Thyroid gland (tissue), 4 donors: Measurements from ENCODE around the gene SNRNP40. TPM values are rescaled to one million over a fixed set of nuclear protein-coding genes. Genes with fewer than 3 reads are reported as not detected.

Experiments
- DNase-seq, 2 donors: peaks; one replicate each; pipeline ENCODE4 v3.0.0-alpha.2; 2019
- H3K27ac ChIP-seq, 3 donors: fragments of 200-600 bp; sonication (generic); 1 replicate in 2 of 3; 2 replicates in 1 of 3; pipeline ENCODE4 v1.5.1; 2016 to 2019; ENCODE audit warnings: mild to moderate bottlenecking in 1 of 3, moderate library complexity in 1 of 3
- H3K27me3 ChIP-seq: fragments of 200-600 bp; sonication (generic); one replicate; pipeline ENCODE4 v1.5.1; 2019
- H3K36me3 ChIP-seq, 2 donors: fragments of 200-600 bp; sonication (generic); one replicate each; pipeline ENCODE4 v1.5.1; 2016 to 2019
- H3K4me1 ChIP-seq, 2 donors: fragments of 200-600 bp; sonication (generic); one replicate each; pipeline ENCODE4 v1.5.1; 2017 to 2019
- H3K4me3 ChIP-seq, 3 donors: fragments of 200-600 bp; sonication (generic); replicated peaks in 1 of 3; 1 replicate in 2 of 3; 2 replicates in 1 of 3; pipeline ENCODE4 v1.5.1; 2016; ENCODE audit warnings: mild to moderate bottlenecking in 1 of 3
- H3K9me3 ChIP-seq: fragments of 200-600 bp; sonication (generic); one replicate; pipeline ENCODE4 v1.5.1; 2017
- POLR2A ChIP-seq, 2 donors: fragments of 450-650 bp; IDR thresholded peaks; one replicate each; pipeline ENCODE4 v1.6.1; 2017; ENCODE audit warnings: antibody characterized with exemption in 2 of 2, mild to moderate bottlenecking in 2 of 2, moderate library complexity in 1 of 2
- WGBS, 2 donors: methylation state at CpG; one replicate each; pipeline ENCODE4 v1.1.5; 2017; 5-methylcytosine and 5-hydroxymethylcytosine counted together
- intact Hi-C: fragments of 100-400 bp; cut with DNase I; formaldehyde crosslinking; loops from one replicate; pipeline ENCODE4 v1.15.1; 2023
- total RNA-seq, 4 donors: library from RNA; depleted of rRNA; stranded (reverse); fragments of >200 nt; gene quantifications; one replicate each; pipeline ENCODE4 v1.2.3, GENCODE V29; 2016
- TF ChIP-seq, protein P1 (sequence below), 6 experiments: fragments of 200-600 bp in 3 of 6; fragments of 450-650 bp in 3 of 6; sonication (generic) in 3 of 6; IDR thresholded peaks; one replicate each; pipeline ENCODE4 v1.5.1; 2016 to 2019; ENCODE audit warnings: antibody characterized with exemption in 6 of 6, mild to moderate bottlenecking in 2 of 6, inconsistent platforms in 1 of 6, moderate library complexity in 1 of 6

The SNRNP40 gene
- total RNA-seq, 4 donors from 2014 or later = 39.2 to 63.3 (median 58.7) TPM

DNA sequence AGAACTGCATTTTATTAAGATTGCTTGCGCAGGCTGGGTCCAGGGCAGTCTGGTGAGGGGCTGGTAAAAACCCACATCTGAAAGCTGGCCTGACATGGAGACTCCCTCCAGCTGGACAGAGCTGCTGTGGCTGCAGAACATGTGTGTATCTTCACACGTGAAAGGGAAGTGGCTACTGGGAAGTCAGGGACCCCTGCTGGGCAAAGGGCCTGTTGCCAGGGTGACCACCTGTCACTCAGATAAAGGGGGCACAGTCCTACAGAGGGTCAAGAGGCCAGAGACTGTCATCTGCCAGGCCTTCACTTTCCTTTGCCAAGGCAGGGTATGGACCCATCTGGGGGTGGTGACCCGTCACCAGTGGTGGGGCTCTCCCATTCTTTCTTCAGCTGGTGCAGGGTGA, 74.4 kb downstream of the SNRNP40 start:
- H3K27me3 ChIP-seq = no peaks in the 10 kb centered on the region
- intact Hi-C loops = no loop called here
- 82 to 88% methylated on average over 3 of the region's 3 CpGs for WGBS, 2 donors
- H3K4me1 ChIP-seq = no peaks in the 10 kb centered on the region
- no peak overlapping the region for H3K4me3 ChIP-seq
- no peaks in the 10 kb centered on the region for H3K36me3 ChIP-seq
- TF ChIP-seq, protein P1, sequence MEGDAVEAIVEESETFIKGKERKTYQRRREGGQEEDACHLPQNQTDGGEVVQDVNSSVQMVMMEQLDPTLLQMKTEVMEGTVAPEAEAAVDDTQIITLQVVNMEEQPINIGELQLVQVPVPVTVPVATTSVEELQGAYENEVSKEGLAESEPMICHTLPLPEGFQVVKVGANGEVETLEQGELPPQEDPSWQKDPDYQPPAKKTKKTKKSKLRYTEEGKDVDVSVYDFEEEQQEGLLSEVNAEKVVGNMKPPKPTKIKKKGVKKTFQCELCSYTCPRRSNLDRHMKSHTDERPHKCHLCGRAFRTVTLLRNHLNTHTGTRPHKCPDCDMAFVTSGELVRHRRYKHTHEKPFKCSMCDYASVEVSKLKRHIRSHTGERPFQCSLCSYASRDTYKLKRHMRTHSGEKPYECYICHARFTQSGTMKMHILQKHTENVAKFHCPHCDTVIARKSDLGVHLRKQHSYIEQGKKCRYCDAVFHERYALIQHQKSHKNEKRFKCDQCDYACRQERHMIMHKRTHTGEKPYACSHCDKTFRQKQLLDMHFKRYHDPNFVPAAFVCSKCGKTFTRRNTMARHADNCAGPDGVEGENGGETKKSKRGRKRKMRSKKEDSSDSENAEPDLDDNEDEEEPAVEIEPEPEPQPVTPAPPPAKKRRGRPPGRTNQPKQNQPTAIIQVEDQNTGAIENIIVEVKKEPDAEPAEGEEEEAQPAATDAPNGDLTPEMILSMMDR (IDR thresholded peaks at IDR 0.05) = no peak
- no peak for TF ChIP-seq POLR2A (IDR thresholded peaks at IDR 0.05)
- no peak for DNase-seq
- no peak overlapping the region for H3K27ac ChIP-seq
- H3K9me3 ChIP-seq = no peaks in the 10 kb centered on the region

DNA sequence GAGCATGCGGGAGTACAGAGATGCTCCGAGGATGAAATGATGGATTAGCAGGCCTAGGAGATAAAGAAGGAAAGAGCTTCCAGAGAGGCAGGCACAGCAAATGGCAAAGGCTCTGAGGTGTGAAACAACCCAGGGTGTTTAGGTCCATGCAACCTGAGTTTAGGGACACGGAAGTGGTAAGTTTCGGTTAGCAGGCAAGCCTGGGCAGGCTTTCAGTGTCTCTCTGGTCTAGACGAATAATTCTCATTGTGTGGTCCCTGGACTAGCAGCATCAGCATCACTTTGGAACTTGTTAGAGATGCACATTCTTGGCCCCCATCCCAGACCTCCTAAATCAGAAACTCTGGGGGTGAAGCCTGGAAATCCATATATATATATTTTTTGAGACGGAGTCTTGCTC, 75.5 kb downstream of the SNRNP40 start:
- no peak for TF ChIP-seq POLR2A (IDR thresholded peaks at IDR 0.05)
- TF ChIP-seq, protein P1 (IDR thresholded peaks at IDR 0.05) = no peak
- Histone ChIP-seq H3K4me3 (no peak overlapping the region), H3K9me3 (no peaks in the 10 kb centered on the region), H3K4me1 (peaks cover 3% of the 10 kb centered on the region in 2 donors), H3K27me3 (no peaks in the 10 kb centered on the region), H3K36me3 (no peaks in the 10 kb centered on the region), H3K27ac (no peak overlapping the region)
- DNase-seq = no peak
- 88 to 92% methylated on average over 6 of the region's 6 CpGs for WGBS, 2 donors
- intact Hi-C loops = no loop called here

DNA sequence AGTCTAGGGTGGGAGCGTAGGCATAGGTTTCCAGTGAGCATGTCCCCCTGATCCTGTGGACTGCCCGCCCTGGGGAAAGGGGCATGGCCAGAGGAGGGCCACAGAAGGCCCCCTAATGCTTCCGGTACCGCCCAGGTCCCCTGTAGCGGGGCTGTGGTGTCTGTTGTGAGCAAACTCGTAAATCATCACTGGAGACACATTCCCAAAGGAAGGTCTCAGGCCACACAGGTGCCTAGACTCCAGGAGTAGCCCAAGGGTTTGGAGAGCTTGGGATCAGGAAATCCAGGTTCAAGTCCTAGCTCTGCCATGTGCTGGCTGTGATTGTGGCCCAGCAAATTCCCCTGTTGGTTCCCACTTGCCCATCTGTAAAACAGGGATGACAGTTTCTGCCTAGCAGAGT, 77.1 kb downstream of the SNRNP40 start:
- peaks cover 4 to 7% of the 10 kb centered on the region in 2 donors for H3K4me1 ChIP-seq
- no peaks in the 10 kb centered on the region for H3K27me3 ChIP-seq
- H3K27ac ChIP-seq = no peak overlapping the region
- no peak for DNase-seq
- no peak overlapping the region for H3K4me3 ChIP-seq
- intact Hi-C loops = no loop called here
- H3K9me3 ChIP-seq = no peaks in the 10 kb centered on the region
- H3K36me3 ChIP-seq = no peaks in the 10 kb centered on the region
- TF ChIP-seq, protein P1 (IDR thresholded peaks at IDR 0.05) = no peak
- no peak for TF ChIP-seq POLR2A (IDR thresholded peaks at IDR 0.05)
- 85 to 100% methylated on average over 4 to 6 of the region's 6 CpGs for WGBS, 2 donors

DNA sequence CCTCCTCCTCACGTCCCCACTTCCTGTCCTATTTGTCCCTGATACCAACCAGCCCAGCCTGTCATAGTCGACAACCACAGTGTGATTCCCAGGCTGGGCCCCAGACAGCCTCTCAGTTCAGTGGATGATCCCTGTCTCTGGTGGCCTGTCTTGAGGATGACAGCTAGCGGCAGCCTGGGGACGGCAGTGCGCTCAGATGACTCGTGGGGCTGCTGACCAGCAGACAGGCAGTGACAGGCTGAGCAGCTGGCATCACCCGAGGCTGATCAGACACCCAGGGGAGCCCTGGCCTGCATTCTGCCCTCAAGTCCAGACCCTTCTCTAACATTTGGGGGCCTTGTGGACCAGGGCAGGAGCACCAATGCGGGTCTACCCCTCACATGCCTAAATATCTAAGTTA, 77.9 kb downstream of the SNRNP40 start:
- intact Hi-C loops = no loop called here
- Histone ChIP-seq H3K9me3 (no peaks in the 10 kb centered on the region), H3K4me3 (no peak overlapping the region), H3K27ac (no peak overlapping the region), H3K27me3 (no peaks in the 10 kb centered on the region), H3K36me3 (no peaks in the 10 kb centered on the region), H3K4me1 (peaks cover 4 to 7% of the 10 kb centered on the region in 2 donors)
- DNase-seq = no peak
- 78 to 85% methylated on average over 7 to 8 of the region's 8 CpGs for WGBS, 2 donors
- TF ChIP-seq, protein P1 (IDR thresholded peaks at IDR 0.05) = no peak
- no peak for TF ChIP-seq POLR2A (IDR thresholded peaks at IDR 0.05)

DNA sequence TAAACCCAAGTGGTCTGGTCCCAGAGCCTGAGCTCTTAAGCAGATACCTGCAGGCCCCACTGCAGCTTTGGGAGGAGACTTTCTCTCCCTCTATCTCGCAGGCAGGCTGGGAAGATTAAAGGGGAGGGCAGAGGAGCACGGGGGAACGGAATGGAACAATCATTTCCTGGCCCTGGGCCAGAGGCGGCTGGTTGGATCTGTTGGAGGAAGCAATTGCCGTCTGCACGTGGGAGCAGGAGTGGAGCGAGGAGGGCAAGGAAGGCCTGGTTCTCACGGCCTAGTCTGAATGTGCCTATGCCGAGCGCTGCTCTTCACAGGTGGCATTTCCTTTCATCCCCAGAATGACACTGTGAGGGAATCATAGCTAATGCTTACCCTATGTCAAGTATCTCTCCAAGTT, 80.6 kb downstream of the SNRNP40 start:
- WGBS, 2 donors = 20 to 27% methylated on average over 10 of the region's 10 CpGs
- Histone ChIP-seq H3K9me3 (no peaks in the 10 kb centered on the region), H3K36me3 (no peaks in the 10 kb centered on the region), H3K27ac (no peak overlapping the region), H3K4me1 (peaks cover 4 to 7% of the 10 kb centered on the region in 2 donors), H3K27me3 (no peaks in the 10 kb centered on the region), H3K4me3 (no peak overlapping the region)
- DNase-seq = peak; percentile 62 to 77
- intact Hi-C loops = no loop called here
- TF ChIP-seq, protein P1 (IDR thresholded peaks at IDR 0.05) = no peak
- no peak for TF ChIP-seq POLR2A (IDR thresholded peaks at IDR 0.05)
